ENCODE data around the gene RAB35.

DNA sequence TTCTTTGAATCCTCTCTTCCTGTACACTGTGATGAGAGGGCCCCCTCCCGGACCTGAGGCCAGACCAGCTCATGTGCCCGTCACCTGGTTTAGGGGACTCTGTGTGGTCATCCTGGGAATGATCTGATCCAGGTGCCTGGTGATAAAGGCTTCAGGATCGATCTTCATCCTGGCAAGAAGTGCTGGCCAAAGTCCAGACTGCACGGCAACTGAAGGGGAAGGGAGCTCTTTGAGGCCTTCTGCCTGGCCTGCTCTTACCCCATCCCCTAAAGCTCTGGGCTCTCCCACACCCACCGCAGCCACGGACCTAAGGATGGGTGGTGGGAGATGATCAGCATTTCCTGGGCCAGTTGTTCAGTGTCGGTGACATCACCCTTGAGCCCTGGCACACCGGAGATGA is 46.2 kb upstream of the RAB35 start:
- no peak for TF ChIP-seq RAD21 (IDR thresholded peaks at IDR 0.05; ENCODE audit: low read depth)
- TF ChIP-seq, protein P1, sequence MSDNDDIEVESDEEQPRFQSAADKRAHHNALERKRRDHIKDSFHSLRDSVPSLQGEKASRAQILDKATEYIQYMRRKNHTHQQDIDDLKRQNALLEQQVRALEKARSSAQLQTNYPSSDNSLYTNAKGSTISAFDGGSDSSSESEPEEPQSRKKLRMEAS (IDR thresholded peaks at IDR 0.05): no peak
- no peak for TF ChIP-seq CEBPB (IDR thresholded peaks at IDR 0.05)

Data from Ishikawa (cell line).